ENCODE data around the gene PRDM4. TPM values are rescaled to one million over a fixed set of nuclear protein-coding genes. Genes with fewer than 3 reads are reported as not detected.

PRDM4 gene
- total and polyA plus RNA-seq, 10 donors: 8.2 to 38.4 (median 28.9) TPM

DNA sequence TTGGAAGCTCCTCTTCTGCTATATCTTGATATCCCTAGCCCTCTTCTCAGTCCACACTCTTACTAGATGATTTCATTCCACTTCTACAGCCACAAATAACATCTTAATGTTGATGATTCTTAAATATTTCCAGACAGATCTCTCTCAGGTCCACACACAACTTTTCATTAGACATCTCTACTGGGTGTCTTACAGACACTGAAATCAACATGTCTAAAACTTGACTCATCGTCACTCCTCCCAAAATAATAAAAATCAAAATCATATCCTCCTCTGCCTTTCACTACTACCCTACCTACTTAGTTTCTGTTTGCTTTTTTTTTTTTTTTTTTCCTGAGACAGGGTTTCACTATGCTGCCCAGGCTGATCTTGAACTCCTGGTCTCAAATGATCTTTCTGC is 11.9 kb downstream of the PRDM4 start:
- no peak overlapping the region for H3K4me3 ChIP-seq
- H3K4me1 ChIP-seq: peaks cover 0 to 33% (median 10%) of the 10 kb centered on the region in 6 donors
- H3K27ac ChIP-seq: no peak overlapping the region
- H3K9me3 ChIP-seq: no peaks in the 10 kb centered on the region
- DNase-seq: no peak
- no peaks in the 10 kb centered on the region for H3K27me3 ChIP-seq (replicated peaks in 1 of 7)
- no peak for TF ChIP-seq POLR2AphosphoS5 (IDR thresholded peaks at IDR 0.05)
- TF ChIP-seq CTCF (IDR thresholded peaks at IDR 0.05 in 8 of 11, conservative IDR thresholded peaks at IDR 0.05 in 3 of 11): no peak
- TF ChIP-seq POLR2A (IDR thresholded peaks at IDR 0.05): no peak
- peaks cover 0 to 100% (median 74%) of the 10 kb centered on the region in 6 donors for H3K36me3 ChIP-seq
- intact Hi-C loops (cut with DNase I; ENCODE audit: low total_unique reads): no loop called here
- 91 to 100% (median 95%) methylated on average over 1 of the region's 1 CpG for WGBS, 5 donors

DNA sequence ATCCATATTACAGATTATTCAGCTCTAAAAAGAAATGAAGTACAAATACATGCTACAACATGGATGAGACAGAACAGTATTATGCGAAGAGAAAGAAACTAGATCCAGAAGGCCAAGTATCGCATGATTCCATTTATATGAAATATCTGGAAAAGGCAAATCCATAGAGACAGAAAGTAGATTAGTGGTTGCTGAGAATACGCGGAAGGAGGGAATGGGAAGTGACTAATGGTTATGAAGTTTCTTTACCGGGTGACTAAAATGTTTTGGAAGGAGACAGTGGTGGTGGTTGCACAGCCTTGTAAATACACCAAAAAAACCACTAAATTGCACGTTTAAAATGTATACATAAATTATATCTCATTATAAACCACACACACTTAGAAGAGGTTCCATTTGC is 12.5 kb downstream of the PRDM4 start:
- no peak overlapping the region for H3K4me3 ChIP-seq
- no peak for TF ChIP-seq CTCF (IDR thresholded peaks at IDR 0.05 in 8 of 11, conservative IDR thresholded peaks at IDR 0.05 in 3 of 11)
- H3K4me1 ChIP-seq: peaks cover 0 to 29% (median 10%) of the 10 kb centered on the region in 6 donors
- no peaks in the 10 kb centered on the region for H3K9me3 ChIP-seq
- H3K27ac ChIP-seq: no peak overlapping the region
- H3K36me3 ChIP-seq: peaks cover 0 to 100% (median 74%) of the 10 kb centered on the region in 6 donors
- DNase-seq: no peak
- no peaks in the 10 kb centered on the region for H3K27me3 ChIP-seq (replicated peaks in 1 of 7)
- WGBS, 5 donors: 78 to 89% (median 81%) methylated on average over 6 of the region's 6 CpGs
- intact Hi-C loops (cut with DNase I; ENCODE audit: low total_unique reads): no loop called here

DNA sequence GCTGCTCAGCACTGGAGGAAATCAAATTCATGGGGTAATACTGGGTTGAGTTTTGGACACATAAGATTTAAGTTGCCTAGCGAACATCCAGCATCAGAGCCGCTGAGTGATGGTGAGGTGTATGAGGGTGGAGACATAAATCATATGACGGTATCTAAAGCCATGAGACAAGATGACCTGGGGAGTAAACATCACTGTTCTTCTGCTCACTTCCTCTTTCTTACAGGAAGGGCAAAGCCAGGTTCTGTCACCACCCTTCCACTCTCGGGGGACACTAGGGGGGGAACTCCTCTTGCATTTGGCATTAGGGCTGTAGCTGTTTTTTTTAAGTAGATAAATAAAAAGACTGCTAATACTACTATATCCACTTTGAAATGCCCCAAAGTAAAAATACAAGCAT is 24.0 kb downstream of the PRDM4 start:
- H3K4me3 ChIP-seq: no peak overlapping the region
- H3K36me3 ChIP-seq: peaks cover 15 to 100% (median 90%) of the 10 kb centered on the region in 6 donors
- WGBS, 5 donors: 41 to 67% (median 46%) methylated on average over 4 of the region's 4 CpGs
- no peaks in the 10 kb centered on the region for H3K9me3 ChIP-seq
- TF ChIP-seq CTCF (IDR thresholded peaks at IDR 0.05 in 8 of 11, conservative IDR thresholded peaks at IDR 0.05 in 3 of 11) (peak in 5 of 11 experiments; percentile 10 to 56 (median 43)), POLR2AphosphoS5 (IDR thresholded peaks at IDR 0.05) (peak in 1 of 3 donors; percentile 82), POLR2A (IDR thresholded peaks at IDR 0.05) (no peak)
- DNase-seq: peak; percentile 83
- no peaks in the 10 kb centered on the region for H3K27me3 ChIP-seq (replicated peaks in 1 of 7)
- intact Hi-C loops (cut with DNase I; ENCODE audit: low total_unique reads): no loop called here
- H3K27ac ChIP-seq: peak overlapping the region; percentile 25 to 87 (median 74)
- H3K4me1 ChIP-seq: peaks cover 0 to 27% (median 4%) of the 10 kb centered on the region in 6 donors

GRCh38 chr12:107735763-107736162 is 25.2 kb downstream of the PRDM4 start:
- no peaks in the 10 kb centered on the region for H3K27me3 ChIP-seq (replicated peaks in 1 of 7)
- H3K4me1 ChIP-seq: peaks cover 0 to 34% (median 5%) of the 10 kb centered on the region in 6 donors
- intact Hi-C loops (cut with DNase I; ENCODE audit: low total_unique reads): no loop called here
- peak overlapping the region in 3 of 8 donors; percentile 78 to 87 (median 81) for H3K27ac ChIP-seq
- no peak for DNase-seq
- 94 to 99% (median 96%) methylated on average over 2 of the region's 2 CpGs for WGBS, 5 donors
- no peak overlapping the region for H3K4me3 ChIP-seq
- peaks cover 12 to 88% (median 79%) of the 10 kb centered on the region in 6 donors for H3K36me3 ChIP-seq
- TF ChIP-seq POLR2A (IDR thresholded peaks at IDR 0.05) (no peak), CTCF (IDR thresholded peaks at IDR 0.05 in 8 of 11, conservative IDR thresholded peaks at IDR 0.05 in 3 of 11) (no peak), POLR2AphosphoS5 (IDR thresholded peaks at IDR 0.05) (no peak)
- H3K9me3 ChIP-seq: no peaks in the 10 kb centered on the region
